NCI-H2081 (cell line): Measurements from ENCODE around the gene LATS2.

Source experiments
- DNase-seq, 2 experiments: peaks; one replicate each; lab custom pipeline; 2025; lab: John Stamatoyannopoulos, UW

Gene LATS2

GRCh38 chr13:21047591-21048282 is 13.6 kb downstream of the LATS2 start:
- no peak for DNase-seq

DNA sequence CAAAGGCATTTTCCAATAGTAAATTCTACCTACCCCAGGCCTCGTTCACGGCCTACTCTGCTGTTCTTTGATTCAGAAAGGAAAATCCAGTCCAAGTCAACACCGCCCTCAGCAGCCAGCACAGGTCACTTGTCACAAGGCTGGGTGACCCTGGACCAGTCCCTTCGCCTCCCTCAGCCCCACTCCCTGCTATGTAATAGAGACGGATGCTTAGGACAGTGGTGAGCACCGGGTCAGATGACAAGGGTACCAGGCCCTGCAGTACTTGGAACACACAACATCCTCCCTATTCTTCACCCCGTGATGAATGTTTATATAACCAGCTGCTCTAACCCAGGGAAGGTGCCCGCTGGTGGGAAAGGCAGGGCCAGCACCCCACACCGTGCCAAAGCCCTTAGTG is 14.3 kb downstream of the LATS2 start:
- no peak for DNase-seq

DNA sequence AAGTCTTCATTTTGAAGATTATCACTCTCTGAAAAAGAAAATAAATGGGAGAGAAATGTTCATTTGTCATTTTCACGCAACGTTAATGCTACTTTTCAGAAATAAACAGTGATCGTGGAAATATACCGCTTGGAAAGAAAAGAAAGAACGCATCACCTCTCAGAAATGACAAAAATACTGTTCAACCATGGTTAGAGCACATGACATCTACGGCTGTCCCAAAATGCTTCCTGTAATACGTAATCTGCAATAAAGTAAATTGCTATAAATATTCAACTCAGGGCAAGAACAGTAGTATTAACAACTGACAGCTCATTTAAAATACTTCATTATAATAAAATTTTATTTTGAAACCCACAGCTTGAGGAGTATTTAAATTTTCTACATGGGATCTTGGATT is 15.2 kb downstream of the LATS2 start:
- DNase-seq, result no peak

- no peak for DNase-seq
These were observed 16.3 kb downstream of the LATS2 start for GRCh38 chr13:21045100-21045499.

DNA sequence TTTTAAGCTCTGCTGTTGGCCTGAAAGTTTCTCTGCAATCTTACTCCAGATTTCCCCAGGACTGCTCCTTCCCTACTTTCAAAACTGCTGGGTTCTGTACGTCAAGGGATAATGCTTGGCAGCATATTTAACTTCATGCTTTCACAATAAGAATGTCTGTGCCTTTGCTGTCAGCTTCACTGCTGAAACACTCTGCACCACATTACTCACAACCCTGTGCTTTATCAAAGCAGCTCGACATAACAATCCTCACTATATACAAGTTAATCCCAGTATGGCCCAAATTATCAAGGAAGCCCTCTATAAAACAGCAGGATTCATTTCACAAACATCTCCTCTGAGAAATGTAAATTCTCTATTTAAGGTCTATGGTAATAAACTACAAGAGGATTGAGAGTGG is 17.5 kb downstream of the LATS2 start:
- DNase-seq, result no peak

- no peak for DNase-seq
These were observed 21.1 kb downstream of the LATS2 start for GRCh38 chr13:21040120-21040826.

GRCh38 chr13:21039097-21039800 is 22.1 kb downstream of the LATS2 start:
- DNase-seq, result no peak

GRCh38 chr13:21037656-21038055 is 23.7 kb downstream of the LATS2 start:
- DNase-seq, result no peak

DNA sequence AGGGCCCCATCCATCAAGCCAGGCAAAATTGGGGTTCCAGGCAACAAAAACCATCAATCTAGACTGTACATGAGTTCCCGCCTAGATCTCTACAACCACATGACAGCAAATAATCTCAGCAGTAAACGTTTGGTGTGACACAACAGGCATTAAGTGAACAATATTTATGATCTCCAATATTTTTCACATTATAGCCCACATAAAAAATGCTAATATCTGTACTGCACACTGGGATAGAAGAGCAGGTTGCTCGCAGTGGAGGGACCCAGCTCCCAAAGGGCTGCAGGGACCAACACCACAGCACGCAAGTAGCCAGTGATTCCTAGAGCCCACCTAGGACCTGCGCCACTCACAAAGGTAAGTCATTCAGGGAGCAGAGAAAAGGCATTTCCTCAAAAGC is 25.9 kb downstream of the LATS2 start:
- no peak for DNase-seq

GRCh38 chr13:21034603-21035191 is 26.7 kb downstream of the LATS2 start:
- DNase-seq, result no peak

GRCh38 chr13:21033856-21034602 is 27.4 kb downstream of the LATS2 start:
- no peak for DNase-seq

GRCh38 chr13:21033212-21033840 is 28.1 kb downstream of the LATS2 start:
- no peak for DNase-seq

GRCh38 chr13:21032656-21033055 is 28.7 kb downstream of the LATS2 start:
- DNase-seq, result no peak

GRCh38 chr13:21031594-21032275 is 29.7 kb downstream of the LATS2 start:
- no peak for DNase-seq

DNA sequence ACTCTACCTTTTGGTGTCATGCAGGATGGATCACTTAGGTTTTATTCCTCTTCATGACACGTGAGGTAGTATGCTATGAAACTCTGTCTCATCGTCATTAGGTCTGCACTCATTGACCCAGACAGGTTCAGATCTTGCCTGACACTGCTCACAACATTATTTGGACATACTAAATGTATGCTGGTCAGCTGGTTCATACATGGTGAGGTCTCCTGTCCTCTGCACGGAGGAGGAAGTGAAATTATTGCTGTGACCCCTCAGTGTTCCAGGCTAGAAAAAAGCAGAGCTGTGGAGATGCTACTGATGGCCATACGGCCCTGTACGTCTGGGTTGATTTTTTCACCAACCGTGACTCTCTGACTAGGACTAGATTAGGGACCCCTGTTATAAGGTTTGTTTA is 35.8 kb downstream of the LATS2 start:
- no peak for DNase-seq

- no peak for DNase-seq
These were observed 39.1 kb downstream of the LATS2 start for GRCh38 chr13:21022056-21022979.

GRCh38 chr13:21020581-21020980 is 40.8 kb downstream of the LATS2 start:
- DNase-seq, result no peak

- no peak for DNase-seq
These were observed 41.2 kb downstream of the LATS2 start for GRCh38 chr13:21020176-21020575.

DNA sequence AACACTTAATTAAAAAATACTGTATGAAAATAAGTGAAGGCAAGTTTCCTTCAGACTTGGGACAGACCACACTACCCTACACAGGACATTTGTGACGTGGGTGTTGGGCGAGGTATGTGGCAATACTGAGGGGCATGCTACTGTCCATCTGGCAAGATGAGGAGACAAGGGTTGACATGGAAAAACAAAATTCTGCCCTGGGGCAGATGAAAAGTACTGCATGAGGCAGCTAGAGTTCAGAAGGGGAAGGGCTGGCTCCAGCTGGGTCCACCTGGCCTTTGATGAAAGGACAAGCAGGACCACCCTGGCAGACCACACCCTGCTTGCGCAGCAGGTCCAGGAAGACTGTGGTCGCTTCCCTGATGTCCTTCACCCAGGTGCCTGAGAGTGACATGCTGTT is 43.2 kb downstream of the LATS2 start:
- DNase-seq, result no peak

DNA sequence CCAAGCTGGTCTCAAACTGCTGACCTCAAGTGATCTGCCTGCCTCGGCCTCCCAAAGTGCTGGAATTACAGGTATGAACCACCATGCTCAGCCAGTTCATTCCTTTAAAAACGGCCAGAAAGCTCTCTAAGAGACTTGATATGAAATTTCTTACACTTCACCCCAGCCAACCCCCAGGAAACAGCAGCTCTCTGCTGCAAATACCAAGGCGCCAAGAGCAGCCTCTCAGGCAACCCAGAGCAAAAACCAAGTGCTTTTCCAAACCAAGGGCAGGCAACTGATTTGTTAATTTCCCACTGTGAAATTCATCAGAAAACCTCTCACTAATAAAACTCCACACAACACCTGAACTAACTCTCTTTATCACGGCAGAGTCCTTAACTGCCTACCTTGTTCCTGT is 44.9 kb downstream of the LATS2 start:
- no peak for DNase-seq
